ENCODE measurements around the gene TTC22.

The TTC22 gene

DNA sequence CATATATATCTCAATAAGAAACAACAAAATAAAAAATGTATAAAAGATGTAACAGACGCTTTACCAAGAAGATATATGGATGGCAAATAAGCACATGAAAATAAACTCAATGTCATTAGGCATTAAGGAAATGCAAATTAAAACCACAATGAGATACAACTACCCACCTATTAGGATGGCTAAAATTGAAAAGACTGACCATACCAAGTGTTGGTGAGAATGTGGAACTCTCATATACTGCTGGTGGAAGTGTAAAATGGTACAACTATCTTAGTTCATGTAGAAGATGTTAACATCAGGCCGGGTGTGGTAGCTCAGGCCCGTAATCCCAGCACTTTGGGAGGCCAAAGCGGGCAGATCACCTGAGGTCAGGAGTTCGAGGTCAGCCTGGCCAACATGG, 42.3 kb upstream of the TTC22 start:
- Histone ChIP-seq H3K4me3 (no peak overlapping the region), H3K9me3 (no peaks in the 10 kb centered on the region), H4K20me1 (no peaks in the 10 kb centered on the region), H3K36me3 (no peaks in the 10 kb centered on the region), H3K27ac (no peak overlapping the region), H3K9ac (no peak overlapping the region), H3K4me1 (no peaks in the 10 kb centered on the region), H3K27me3 (no peaks in the 10 kb centered on the region), H3K4me2 (no peak overlapping the region)
- TF ChIP-seq Cebpa-rat (IDR thresholded peaks at IDR 0.05): no peak

DNA sequence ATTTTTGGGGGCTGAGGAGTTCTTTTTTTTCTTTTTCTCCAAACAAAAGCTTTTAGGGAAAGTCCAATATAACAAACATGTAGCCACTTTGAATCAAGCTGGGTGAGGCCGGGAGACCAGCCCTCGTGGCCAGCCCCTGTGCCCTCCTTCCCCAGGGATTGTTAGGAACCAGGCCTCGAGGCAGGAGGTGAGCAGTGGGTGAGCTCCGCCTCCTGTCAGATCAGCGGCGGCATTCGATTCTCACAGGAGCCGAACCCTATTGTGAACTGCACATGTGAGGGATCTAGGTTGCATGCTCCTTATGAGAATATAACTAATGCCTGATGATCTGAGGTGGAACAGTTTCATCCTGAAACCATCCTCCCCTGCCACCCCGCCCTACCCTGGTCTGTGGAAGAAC, 41.8 kb upstream of the TTC22 start:
- no peaks in the 10 kb centered on the region for H3K27me3 ChIP-seq
- H3K36me3 ChIP-seq: no peaks in the 10 kb centered on the region
- H3K4me2 ChIP-seq: no peak overlapping the region
- no peaks in the 10 kb centered on the region for H4K20me1 ChIP-seq
- no peaks in the 10 kb centered on the region for H3K4me1 ChIP-seq
- H3K27ac ChIP-seq: no peak overlapping the region
- no peak overlapping the region for H3K9ac ChIP-seq
- H3K4me3 ChIP-seq: no peak overlapping the region
- TF ChIP-seq Cebpa-rat (IDR thresholded peaks at IDR 0.05): no peak
- no peaks in the 10 kb centered on the region for H3K9me3 ChIP-seq

DNA sequence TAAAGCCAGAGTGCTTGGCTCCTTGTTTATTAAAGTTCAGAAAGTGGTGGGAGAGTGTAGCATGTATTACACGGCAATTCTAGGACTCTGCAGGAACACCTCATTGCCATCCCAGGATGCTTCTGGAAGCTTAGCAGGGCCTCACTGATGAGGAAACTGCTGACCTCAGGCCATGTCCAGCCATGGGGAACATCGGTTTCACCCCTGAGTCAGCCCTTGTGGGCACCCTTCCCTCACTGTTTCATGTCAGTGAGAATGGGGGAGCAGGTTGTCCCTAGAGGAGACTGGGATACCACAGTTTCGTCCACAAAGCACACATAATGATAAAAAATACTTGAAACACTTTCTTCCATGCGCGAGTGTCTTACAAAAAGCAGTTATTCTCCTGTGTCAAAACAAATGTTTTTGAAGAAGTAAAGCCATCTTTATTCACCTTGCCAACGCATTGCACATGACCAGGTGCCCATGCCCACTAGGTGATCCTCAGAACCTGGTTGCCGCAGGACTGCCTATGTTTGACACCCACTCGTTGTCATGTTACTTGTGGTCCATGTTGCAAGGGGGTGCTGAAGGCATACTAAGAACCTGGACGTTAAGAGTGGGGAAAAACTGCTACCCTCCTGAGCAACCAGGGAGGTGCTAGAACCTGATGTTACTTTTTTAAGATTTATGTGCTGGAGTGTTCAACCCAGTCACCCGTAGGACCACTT, 41.2 kb upstream of the TTC22 start:
- H3K36me3 ChIP-seq: no peaks in the 10 kb centered on the region
- H3K4me3 ChIP-seq: no peak overlapping the region
- no peak for TF ChIP-seq Cebpa-rat (IDR thresholded peaks at IDR 0.05)
- H3K4me1 ChIP-seq: no peaks in the 10 kb centered on the region
- H3K9me3 ChIP-seq: no peaks in the 10 kb centered on the region
- no peaks in the 10 kb centered on the region for H4K20me1 ChIP-seq
- H3K27ac ChIP-seq: no peak overlapping the region
- H3K27me3 ChIP-seq: no peaks in the 10 kb centered on the region
- H3K4me2 ChIP-seq: no peak overlapping the region
- H3K9ac ChIP-seq: no peak overlapping the region

DNA sequence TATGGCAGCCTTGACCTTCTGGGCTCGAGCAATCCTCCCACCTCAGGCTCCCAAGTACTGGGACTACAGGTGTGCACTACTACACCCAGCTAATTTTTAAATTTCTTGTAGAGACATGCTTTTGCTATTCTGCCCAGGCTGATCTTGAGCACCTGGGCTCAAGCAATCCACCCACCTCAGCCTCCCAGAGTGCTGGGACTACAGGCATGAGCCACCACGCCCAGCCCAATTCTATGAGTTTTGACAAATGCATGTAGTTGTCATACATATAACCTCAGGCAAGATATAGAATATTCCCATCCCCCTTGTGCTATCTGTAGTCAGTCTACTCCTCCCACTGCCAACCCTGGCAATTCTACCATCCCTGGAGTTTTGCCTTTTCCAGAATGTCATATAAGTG, 38.7 kb upstream of the TTC22 start:
- no peak overlapping the region for H3K9ac ChIP-seq
- no peaks in the 10 kb centered on the region for H3K36me3 ChIP-seq
- TF ChIP-seq Cebpa-rat (IDR thresholded peaks at IDR 0.05): no peak
- no peak overlapping the region for H3K27ac ChIP-seq
- no peaks in the 10 kb centered on the region for H3K4me1 ChIP-seq
- H4K20me1 ChIP-seq: no peaks in the 10 kb centered on the region
- no peaks in the 10 kb centered on the region for H3K27me3 ChIP-seq
- H3K4me3 ChIP-seq: no peak overlapping the region
- H3K9me3 ChIP-seq: no peaks in the 10 kb centered on the region
- no peak overlapping the region for H3K4me2 ChIP-seq

DNA sequence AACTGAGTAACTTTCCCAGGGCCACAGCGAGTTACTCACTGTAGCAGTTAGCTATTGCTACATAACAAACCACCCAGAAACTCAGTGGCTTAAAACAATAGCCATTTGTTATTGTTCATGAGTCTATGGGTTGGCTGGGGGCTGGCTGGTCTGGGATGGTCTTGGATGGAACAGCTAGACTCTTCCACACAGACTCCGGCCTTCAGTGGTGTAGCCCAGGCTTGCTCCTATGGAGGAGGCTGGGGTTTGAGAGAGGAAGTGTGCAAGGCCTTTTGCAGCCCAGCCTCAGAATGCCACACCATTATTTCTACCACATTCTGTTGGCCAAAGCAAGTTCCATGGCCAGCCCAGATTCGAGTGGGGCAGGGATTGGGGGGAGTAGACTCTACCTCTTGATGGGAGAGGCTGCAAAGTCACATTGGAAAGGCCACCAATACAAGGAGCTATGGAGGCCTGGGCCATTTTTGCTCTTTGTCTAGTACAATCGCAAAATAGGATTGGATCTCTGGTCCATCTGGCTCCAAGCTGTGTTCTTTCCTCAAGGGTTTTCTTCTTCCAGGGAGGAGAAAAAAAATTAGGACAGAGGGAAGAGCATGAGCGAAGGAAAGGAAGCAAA, 37.5 kb upstream of the TTC22 start:
- Histone ChIP-seq H4K20me1 (no peaks in the 10 kb centered on the region), H3K9ac (no peak overlapping the region), H3K36me3 (no peaks in the 10 kb centered on the region), H3K4me3 (no peak overlapping the region), H3K4me1 (no peaks in the 10 kb centered on the region), H3K4me2 (no peak overlapping the region), H3K27ac (no peak overlapping the region), H3K27me3 (no peaks in the 10 kb centered on the region), H3K9me3 (no peaks in the 10 kb centered on the region)
- no peak for TF ChIP-seq Cebpa-rat (IDR thresholded peaks at IDR 0.05)

DNA sequence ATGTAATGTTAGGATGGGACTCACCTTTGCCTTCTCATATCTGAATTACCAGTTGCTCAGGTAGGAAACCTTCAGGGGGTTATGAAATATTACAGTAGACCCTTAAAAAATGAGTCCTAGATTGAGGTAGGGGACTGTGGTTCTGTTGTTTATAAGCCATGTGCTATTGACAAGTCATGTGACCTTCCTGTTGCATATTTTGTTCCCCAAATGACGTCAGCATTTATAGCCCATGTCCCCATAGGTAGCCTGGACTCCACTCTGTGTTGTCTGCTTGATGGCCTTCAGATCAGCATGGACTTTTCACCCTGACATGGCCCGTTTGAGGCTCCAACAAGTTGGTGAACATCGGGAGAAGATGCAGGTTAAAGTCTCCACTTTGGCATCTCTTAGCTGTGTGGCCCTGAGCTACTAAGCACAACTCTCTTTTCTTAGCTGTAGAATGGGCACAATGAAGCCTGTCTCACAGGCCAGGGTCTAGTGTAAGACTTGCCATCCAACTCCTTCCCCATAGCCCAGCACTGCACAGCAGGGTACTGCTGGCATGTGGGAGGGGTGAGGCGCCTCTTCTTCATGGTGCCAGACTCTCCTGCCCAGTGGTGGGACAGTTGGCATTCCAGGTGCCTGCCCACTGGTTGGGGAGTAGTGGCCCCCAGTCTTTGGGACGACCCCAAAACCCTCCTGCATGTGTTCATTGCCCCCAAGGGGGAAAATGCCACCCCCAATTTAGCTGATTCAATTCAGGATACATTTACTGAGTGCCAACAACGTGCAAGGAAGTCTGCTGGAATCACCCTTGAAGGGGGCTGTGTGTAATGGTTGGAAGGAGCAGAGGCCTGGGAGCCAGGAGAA, 36.1 kb upstream of the TTC22 start:
- H3K9ac ChIP-seq: no peak overlapping the region
- H3K4me1 ChIP-seq: no peaks in the 10 kb centered on the region
- no peaks in the 10 kb centered on the region for H3K9me3 ChIP-seq
- no peak overlapping the region for H3K27ac ChIP-seq
- no peak for TF ChIP-seq Cebpa-rat (IDR thresholded peaks at IDR 0.05)
- no peak overlapping the region for H3K4me2 ChIP-seq
- no peaks in the 10 kb centered on the region for H3K27me3 ChIP-seq
- no peaks in the 10 kb centered on the region for H4K20me1 ChIP-seq
- H3K4me3 ChIP-seq: no peak overlapping the region
- no peaks in the 10 kb centered on the region for H3K36me3 ChIP-seq

DNA sequence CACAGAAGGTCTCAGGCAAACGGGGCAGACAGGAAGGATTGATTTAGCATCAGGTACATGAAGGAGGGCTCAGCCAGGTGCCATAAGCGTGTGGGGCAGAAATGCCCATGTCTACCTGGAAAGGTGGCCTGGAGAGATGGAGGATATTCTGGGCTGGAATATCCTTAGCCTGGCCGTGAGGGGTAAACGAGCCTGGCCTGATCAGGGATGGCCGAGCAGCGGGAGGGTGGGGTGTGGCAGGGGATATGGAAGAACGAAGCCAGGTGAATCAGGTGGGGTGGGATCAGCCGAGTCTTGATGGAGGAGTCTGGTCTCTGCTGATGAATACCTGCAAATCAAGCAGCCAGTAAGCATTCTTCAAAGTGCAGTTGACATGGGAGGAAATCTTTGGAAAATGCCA, 35.5 kb upstream of the TTC22 start:
- H3K9ac ChIP-seq: no peak overlapping the region
- H3K4me1 ChIP-seq: no peaks in the 10 kb centered on the region
- H3K36me3 ChIP-seq: no peaks in the 10 kb centered on the region
- H3K4me2 ChIP-seq: no peak overlapping the region
- no peak overlapping the region for H3K4me3 ChIP-seq
- TF ChIP-seq Cebpa-rat (IDR thresholded peaks at IDR 0.05): no peak
- peaks cover 4% of the 10 kb centered on the region; the same call in 1 of the 2 replicates for H3K9me3 ChIP-seq
- H3K27ac ChIP-seq: no peak overlapping the region
- no peaks in the 10 kb centered on the region for H3K27me3 ChIP-seq
- H4K20me1 ChIP-seq: no peaks in the 10 kb centered on the region

DNA sequence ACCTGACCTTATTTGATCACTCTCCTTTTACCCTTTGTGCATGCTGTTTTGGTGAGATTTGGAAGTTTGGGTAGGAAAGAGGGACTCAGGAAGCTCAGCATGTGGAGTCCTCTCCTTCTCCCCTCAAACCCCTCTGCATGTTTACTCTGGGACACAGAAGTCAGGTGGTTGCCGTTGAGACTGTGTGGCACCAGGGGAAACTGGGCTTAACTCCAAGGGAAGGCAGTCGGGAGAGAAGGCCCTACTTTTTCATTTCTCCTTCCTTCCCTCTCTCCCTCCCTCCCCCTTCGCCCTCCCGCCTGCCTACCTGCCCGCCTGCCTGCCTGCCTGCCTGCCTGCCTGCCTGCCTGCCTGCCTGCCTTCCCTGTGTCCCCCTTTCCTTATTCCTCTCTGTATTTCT, 34.8 kb upstream of the TTC22 start:
- no peaks in the 10 kb centered on the region for H3K4me1 ChIP-seq
- H3K9ac ChIP-seq: no peak overlapping the region
- no peaks in the 10 kb centered on the region for H3K36me3 ChIP-seq
- no peaks in the 10 kb centered on the region for H4K20me1 ChIP-seq
- H3K9me3 ChIP-seq: peaks cover 10% of the 10 kb centered on the region
- no peak overlapping the region for H3K4me2 ChIP-seq
- H3K4me3 ChIP-seq: no peak overlapping the region
- TF ChIP-seq Cebpa-rat (IDR thresholded peaks at IDR 0.05): no peak
- no peak overlapping the region for H3K27ac ChIP-seq
- no peaks in the 10 kb centered on the region for H3K27me3 ChIP-seq

DNA sequence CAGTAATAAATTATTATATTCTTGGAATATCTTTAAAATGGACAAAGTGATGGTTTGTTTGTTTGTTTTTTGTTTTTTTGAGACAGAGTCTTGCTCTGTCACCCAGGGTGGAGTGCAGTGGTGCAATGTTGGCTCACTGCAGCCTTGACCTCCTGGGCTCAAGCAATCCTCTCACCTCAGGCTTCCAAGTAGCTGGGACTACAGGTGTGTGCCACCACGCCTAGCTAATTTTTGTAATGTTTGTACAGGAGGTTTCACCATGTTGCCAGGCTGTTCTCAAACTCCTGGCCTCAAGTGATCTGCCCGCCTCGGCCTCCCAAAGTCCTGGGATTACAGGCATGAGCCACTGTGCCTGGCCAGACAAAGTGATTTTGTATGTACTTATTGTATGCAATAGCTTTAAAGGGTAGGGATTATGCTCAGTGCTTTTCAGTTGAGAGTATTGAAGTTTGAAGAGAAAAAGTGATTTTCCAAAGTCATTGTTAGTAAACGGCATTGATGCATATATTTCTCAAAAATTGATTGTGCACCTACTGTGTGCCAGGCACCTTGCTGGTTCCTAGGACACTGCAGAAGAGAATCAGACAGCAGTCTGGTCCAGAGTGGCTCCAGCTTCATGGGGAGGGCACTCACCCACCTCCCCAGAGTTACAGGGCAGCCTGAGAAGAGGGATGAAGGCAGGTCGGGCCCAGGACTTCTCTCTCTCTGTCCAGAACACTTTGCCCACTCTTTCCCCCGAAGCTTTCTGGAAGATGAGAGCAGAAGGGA, 34.2 kb upstream of the TTC22 start:
- H3K4me1 ChIP-seq: no peaks in the 10 kb centered on the region
- no peaks in the 10 kb centered on the region for H3K27me3 ChIP-seq
- no peak overlapping the region for H3K27ac ChIP-seq
- H4K20me1 ChIP-seq: no peaks in the 10 kb centered on the region
- no peaks in the 10 kb centered on the region for H3K36me3 ChIP-seq
- no peak for TF ChIP-seq Cebpa-rat (IDR thresholded peaks at IDR 0.05)
- H3K4me3 ChIP-seq: no peak overlapping the region
- H3K9me3 ChIP-seq: peaks cover 16% of the 10 kb centered on the region
- H3K4me2 ChIP-seq: no peak overlapping the region
- no peak overlapping the region for H3K9ac ChIP-seq
